A673 (cell line): ENCODE measurements around the gene C17orf67. TPM values are rescaled to one million over a fixed set of nuclear protein-coding genes. Genes with fewer than 3 reads are reported as not detected.

Experiments
- BruUV-seq: library from RNA; stranded (reverse); fragments of 400-500 nt; replicated peaks from 2 replicates; lab custom pipeline; 2021; lab: Mats Ljungman, UMichigan
- CTCF ChIA-PET: fragments of 300-600 bp; sonication (Branson Sonifier 250); formaldehyde crosslinking; loops from one replicate; lab custom pipeline; 2022; ENCODE audit warnings: antibody characterized with exemption; lab: Charles Lee
- POLR2A ChIA-PET: fragments of 300-600 bp; sonication (Branson Sonifier 250); formaldehyde crosslinking; loops from one replicate; lab custom pipeline; 2022; ENCODE audit warnings: antibody characterized with exemption; ENCODE audit not compliant: low non-redundant PET; lab: Charles Lee
- DNase-seq: peaks from one replicate; pipeline ENCODE4 v3.0.0-alpha.2; 2015; ENCODE audit warnings: low spot score
- H3K27ac ChIP-seq: fragments of 200-600 bp; sonication (generic); 2 replicates; pipeline ENCODE4 v1.5.1; 2016; ENCODE audit warnings: mixed run types, low read depth, mild to moderate bottlenecking, mixed read lengths, antibody characterized with exemption, low read length; ENCODE audit not compliant: poor library complexity, severe bottlenecking
- H3K27me3 ChIP-seq: fragments of 200-600 bp; sonication (generic); replicated peaks from 2 replicates; pipeline ENCODE4 v1.6.1; 2017; ENCODE audit warnings: mixed run types, low read depth, mild to moderate bottlenecking, mixed read lengths, antibody characterized with exemption, low read length; ENCODE audit not compliant: insufficient read depth, poor library complexity
- H3K36me3 ChIP-seq: fragments of 200-600 bp; sonication (generic); 2 replicates; pipeline ENCODE4 v1.6.1; 2016; ENCODE audit warnings: mixed run types, mild to moderate bottlenecking, mixed read lengths, antibody characterized with exemption, low read length; ENCODE audit not compliant: insufficient read depth, poor library complexity, severe bottlenecking
- H3K4me1 ChIP-seq: fragments of 200-600 bp; sonication (generic); 2 replicates; pipeline ENCODE4 v1.6.1; 2017; ENCODE audit warnings: mixed run types, mild to moderate bottlenecking, mixed read lengths, antibody characterized with exemption, low read length; ENCODE audit not compliant: insufficient read depth, poor library complexity, severe bottlenecking
- H3K4me3 ChIP-seq: fragments of 200-600 bp; sonication (generic); 2 replicates; pipeline ENCODE4 v1.5.1; 2016; ENCODE audit warnings: low read depth, mixed run types, mild to moderate bottlenecking, mixed read lengths, low read length; ENCODE audit not compliant: poor library complexity, severe bottlenecking
- H3K9me3 ChIP-seq: fragments of 200-600 bp; sonication (generic); 2 replicates; pipeline ENCODE4 v1.6.1; 2016; ENCODE audit warnings: mixed run types, low read depth, mild to moderate bottlenecking, mixed read lengths, antibody characterized with exemption, low read length; ENCODE audit not compliant: poor library complexity, severe bottlenecking
- EZH2 ChIP-seq: fragments of 200-600 bp; sonication (generic); IDR thresholded peaks from 2 replicates; pipeline ENCODE4 v1.6.1; 2017; ENCODE audit warnings: borderline replicate concordance, low read depth, mild to moderate bottlenecking, mixed read lengths, antibody characterized with exemption, low read length; ENCODE audit not compliant: poor library complexity, severe bottlenecking
- intact Hi-C: fragments of 100-400 bp; cut with micrococcal nuclease; formaldehyde crosslinking; loops from one replicate; pipeline ENCODE4 v1.10.0; 2022; ENCODE audit not compliant: unreplicated experiment
- total RNA-seq: library from RNA; stranded (reverse); gene quantifications from 2 replicates; pipeline ENCODE4 v1.2.3, GENCODE V29; 2021
- TF ChIP-seq, protein P1 (sequence below): fragments of 300-800, 200-600 bp; sonication (generic); conservative IDR thresholded peaks from 2 replicates; pipeline ENCODE4 v1.5.1; 2017; ENCODE audit warnings: low read depth, mild to moderate bottlenecking, antibody characterized with exemption, low read length, moderate library complexity, mixed read lengths

The C17orf67 gene
- total RNA-seq, 1 experiment from 2014 or later = 2.7 TPM

DNA sequence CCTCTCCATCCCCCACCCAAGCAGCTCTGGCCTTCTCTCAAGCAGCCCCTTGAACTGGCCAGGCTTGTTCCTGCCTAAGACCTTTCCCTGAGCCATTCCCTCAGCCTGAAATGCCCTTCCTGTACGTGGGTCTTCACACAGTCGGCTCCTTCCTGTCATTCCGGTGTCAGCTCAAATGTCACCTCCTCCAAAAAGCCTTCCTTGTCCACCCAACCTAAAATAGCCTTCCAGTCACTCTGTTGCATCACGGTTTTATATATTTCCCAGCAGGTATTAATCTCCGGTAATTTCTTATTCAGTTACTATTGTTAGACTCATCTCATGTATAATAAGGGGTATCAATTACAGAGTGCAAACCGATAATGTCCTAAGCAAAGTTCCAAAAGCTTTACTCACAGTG, 51.8 kb downstream of the C17orf67 start:
- H3K27me3 ChIP-seq = no peaks in the 10 kb centered on the region
- H3K4me1 ChIP-seq = peaks cover 16% of the 10 kb centered on the region
- CTCF ChIA-PET = no interaction called here
- H3K36me3 ChIP-seq = no peaks in the 10 kb centered on the region
- H3K9me3 ChIP-seq = no peaks in the 10 kb centered on the region
- BruUV-seq = no TSS peak
- H3K4me3 ChIP-seq = no peak overlapping the region
- POLR2A ChIA-PET = no interaction called here
- H3K27ac ChIP-seq = no peak overlapping the region
- intact Hi-C loops = loop anchor here (2.0 kb wide), 1 partner anchor 189 kb away; the partner anchor contains the start of gene NOG
- DNase-seq = peak; percentile 58
- TF ChIP-seq, protein P1, sequence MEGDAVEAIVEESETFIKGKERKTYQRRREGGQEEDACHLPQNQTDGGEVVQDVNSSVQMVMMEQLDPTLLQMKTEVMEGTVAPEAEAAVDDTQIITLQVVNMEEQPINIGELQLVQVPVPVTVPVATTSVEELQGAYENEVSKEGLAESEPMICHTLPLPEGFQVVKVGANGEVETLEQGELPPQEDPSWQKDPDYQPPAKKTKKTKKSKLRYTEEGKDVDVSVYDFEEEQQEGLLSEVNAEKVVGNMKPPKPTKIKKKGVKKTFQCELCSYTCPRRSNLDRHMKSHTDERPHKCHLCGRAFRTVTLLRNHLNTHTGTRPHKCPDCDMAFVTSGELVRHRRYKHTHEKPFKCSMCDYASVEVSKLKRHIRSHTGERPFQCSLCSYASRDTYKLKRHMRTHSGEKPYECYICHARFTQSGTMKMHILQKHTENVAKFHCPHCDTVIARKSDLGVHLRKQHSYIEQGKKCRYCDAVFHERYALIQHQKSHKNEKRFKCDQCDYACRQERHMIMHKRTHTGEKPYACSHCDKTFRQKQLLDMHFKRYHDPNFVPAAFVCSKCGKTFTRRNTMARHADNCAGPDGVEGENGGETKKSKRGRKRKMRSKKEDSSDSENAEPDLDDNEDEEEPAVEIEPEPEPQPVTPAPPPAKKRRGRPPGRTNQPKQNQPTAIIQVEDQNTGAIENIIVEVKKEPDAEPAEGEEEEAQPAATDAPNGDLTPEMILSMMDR = no peak
- no peak for TF ChIP-seq EZH2

DNA sequence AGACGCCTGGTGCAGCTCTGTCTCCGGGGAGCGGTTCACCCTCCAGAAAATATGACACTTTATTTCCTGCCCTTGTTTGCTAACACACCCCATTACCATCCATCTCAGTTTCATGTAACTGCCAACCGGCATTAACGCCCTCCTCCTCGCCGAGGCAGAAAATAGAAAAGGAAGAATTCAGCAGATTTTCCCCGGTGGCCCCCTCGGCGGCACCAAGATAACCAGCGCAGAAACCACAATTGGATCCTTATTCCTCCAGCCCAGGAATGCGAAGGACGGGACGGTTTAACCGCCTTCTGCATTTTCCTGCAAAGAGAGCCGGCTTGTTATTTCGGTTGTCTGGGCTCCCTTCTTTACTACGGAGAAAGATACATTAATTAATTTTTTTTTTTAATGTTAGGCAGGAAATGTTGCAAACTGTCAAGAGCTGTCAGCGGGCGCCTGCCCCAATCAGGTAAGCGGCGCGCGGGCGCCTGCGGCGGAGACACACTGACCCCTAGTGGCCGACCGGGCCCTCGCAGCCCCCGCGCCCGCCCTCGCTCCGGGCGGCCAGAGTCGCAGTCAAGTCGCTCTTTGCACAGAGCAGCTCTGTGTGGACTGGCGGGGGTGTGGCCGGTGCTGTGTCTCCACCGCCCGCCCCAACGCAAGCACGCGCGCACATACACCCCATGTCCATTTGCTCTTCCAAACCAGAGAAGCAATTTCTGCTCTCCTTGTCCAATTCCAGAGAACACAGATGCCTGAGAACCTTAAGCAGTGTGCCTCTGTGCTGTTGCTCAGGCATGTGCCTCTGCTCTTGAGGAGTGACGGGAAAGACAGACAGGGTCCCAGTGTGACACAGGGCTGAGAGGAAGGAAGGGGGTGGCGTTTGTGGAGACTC, 53.6 kb downstream of the C17orf67 start:
- no TSS peak for BruUV-seq
- H3K4me3 ChIP-seq = peak overlapping the region; percentile 34
- H3K27ac ChIP-seq = no peak overlapping the region
- no peaks in the 10 kb centered on the region for H3K9me3 ChIP-seq
- no peaks in the 10 kb centered on the region for H3K27me3 ChIP-seq
- ChIA-PET POLR2A (no interaction called here), CTCF (interaction anchor here (0.6 to 1.8 kb wide), 8 partner anchors 16 to 779 kb away, joined by 3 to 14 read pairs (median 3); partner anchors contain the start of gene NOG)
- H3K4me1 ChIP-seq = peaks cover 16% of the 10 kb centered on the region
- intact Hi-C loops = loop anchor here (2.0 kb wide), 1 partner anchor 187 kb away; the partner anchor contains the start of gene NOG
- TF ChIP-seq EZH2 = no peak
- TF ChIP-seq, protein P1 = peak; percentile 98
- no peaks in the 10 kb centered on the region for H3K36me3 ChIP-seq
- DNase-seq = peak; percentile 76

DNA sequence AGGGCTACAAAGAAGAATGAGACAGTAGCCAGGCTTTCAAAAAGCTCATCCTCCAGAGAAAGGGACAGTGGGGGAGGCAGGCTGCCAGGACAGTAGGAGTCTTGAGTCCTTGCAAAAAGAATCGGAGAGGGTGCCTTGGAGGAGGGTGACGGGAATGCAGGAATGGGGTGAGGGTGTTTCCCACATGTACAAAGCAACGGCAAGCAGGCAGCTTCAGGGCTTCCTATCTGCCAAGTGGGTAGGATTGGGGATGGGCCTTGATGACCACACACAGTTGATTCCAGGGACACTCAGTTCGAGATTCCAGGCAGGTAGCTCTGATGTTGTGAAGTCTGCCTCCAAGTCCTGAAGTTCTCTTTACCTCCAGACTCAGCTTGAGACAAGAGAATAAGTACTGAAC, 54.4 kb downstream of the C17orf67 start:
- BruUV-seq = no TSS peak
- Histone ChIP-seq H3K27me3 (no peaks in the 10 kb centered on the region), H3K4me1 (peaks cover 16% of the 10 kb centered on the region), H3K27ac (no peak overlapping the region), H3K4me3 (peak overlapping the region; percentile 34), H3K36me3 (no peaks in the 10 kb centered on the region), H3K9me3 (no peaks in the 10 kb centered on the region)
- intact Hi-C loops = no loop called here
- no peak for DNase-seq
- TF ChIP-seq, protein P1 = no peak
- TF ChIP-seq EZH2 = no peak
- ChIA-PET CTCF (interaction anchor here (0.8 to 1.8 kb wide), 2 partner anchors 184 to 186 kb away, joined by 3 to 14 read pairs; partner anchors contain the start of gene NOG), POLR2A (no interaction called here)
